ENCODE measurements around the gene CA10. TPM values are rescaled to one million over a fixed set of nuclear protein-coding genes. Genes with fewer than 3 reads are reported as not detected.

Gene CA10
- total RNA-seq, 1 donor from 2014 or later: 2.2 TPM

GRCh38 chr17:51891936-51892335 is 266.6 kb downstream of the CA10 start:
- H3K36me3 Mint-ChIP-seq: no peaks in the 10 kb centered on the region
- no peak for TF ChIP-seq CTCF (conservative IDR thresholded peaks at IDR 0.05)
- no peak overlapping the region for H3K4me3 Mint-ChIP-seq
- no peaks in the 10 kb centered on the region for H3K4me1 Mint-ChIP-seq (ENCODE audit: unreplicated experiment)
- H3K27me3 Mint-ChIP-seq: peaks cover 24% of the 10 kb centered on the region
- no peak for DNase-seq (ENCODE audit: extremely low spot score, unreplicated experiment)
- no peak overlapping the region for H3K27ac Mint-ChIP-seq
- no peaks in the 10 kb centered on the region for H3K9me3 Mint-ChIP-seq

GRCh38 chr17:51890710-51891109 is 267.8 kb downstream of the CA10 start:
- Mint-ChIP-seq H3K36me3 (no peaks in the 10 kb centered on the region), H3K9me3 (no peaks in the 10 kb centered on the region), H3K4me1 (ENCODE audit: unreplicated experiment) (no peaks in the 10 kb centered on the region), H3K4me3 (no peak overlapping the region), H3K27ac (no peak overlapping the region), H3K27me3 (peaks cover 23% of the 10 kb centered on the region)
- TF ChIP-seq CTCF (conservative IDR thresholded peaks at IDR 0.05): no peak
- DNase-seq (ENCODE audit: extremely low spot score, unreplicated experiment): no peak

- no peaks in the 10 kb centered on the region for H3K4me1 Mint-ChIP-seq (ENCODE audit: unreplicated experiment)
- H3K4me3 Mint-ChIP-seq: no peak overlapping the region
- H3K27ac Mint-ChIP-seq: no peak overlapping the region
- peaks cover 28% of the 10 kb centered on the region for H3K27me3 Mint-ChIP-seq
- no peak for TF ChIP-seq CTCF (conservative IDR thresholded peaks at IDR 0.05)
- H3K36me3 Mint-ChIP-seq: no peaks in the 10 kb centered on the region
- H3K9me3 Mint-ChIP-seq: no peaks in the 10 kb centered on the region
- no peak for DNase-seq (ENCODE audit: extremely low spot score, unreplicated experiment)
These were observed 269.7 kb downstream of the CA10 start for GRCh38 chr17:51888816-51889215.

- Mint-ChIP-seq H3K4me3 (no peak overlapping the region), H3K9me3 (no peaks in the 10 kb centered on the region), H3K36me3 (no peaks in the 10 kb centered on the region), H3K27me3 (no peaks in the 10 kb centered on the region), H3K27ac (no peak overlapping the region), H3K4me1 (ENCODE audit: unreplicated experiment) (no peaks in the 10 kb centered on the region)
- TF ChIP-seq CTCF (conservative IDR thresholded peaks at IDR 0.05): no peak
- no peak for DNase-seq (ENCODE audit: extremely low spot score, unreplicated experiment)
These were observed 281.5 kb downstream of the CA10 start for GRCh38 chr17:51876986-51877385.

- Mint-ChIP-seq H3K9me3 (no peaks in the 10 kb centered on the region), H3K4me3 (no peak overlapping the region), H3K36me3 (no peaks in the 10 kb centered on the region), H3K4me1 (ENCODE audit: unreplicated experiment) (no peaks in the 10 kb centered on the region), H3K27me3 (no peaks in the 10 kb centered on the region), H3K27ac (no peak overlapping the region)
- DNase-seq (ENCODE audit: extremely low spot score, unreplicated experiment): no peak
- no peak for TF ChIP-seq CTCF (conservative IDR thresholded peaks at IDR 0.05)
These were observed 285.2 kb downstream of the CA10 start for GRCh38 chr17:51873302-51873701.

- Mint-ChIP-seq H3K4me3 (no peak overlapping the region), H3K27me3 (peaks cover 8% of the 10 kb centered on the region), H3K9me3 (no peaks in the 10 kb centered on the region), H3K36me3 (no peaks in the 10 kb centered on the region), H3K4me1 (ENCODE audit: unreplicated experiment) (no peaks in the 10 kb centered on the region), H3K27ac (no peak overlapping the region)
- no peak for DNase-seq (ENCODE audit: extremely low spot score, unreplicated experiment)
- TF ChIP-seq CTCF (conservative IDR thresholded peaks at IDR 0.05): no peak
These were observed 289.1 kb downstream of the CA10 start for GRCh38 chr17:51869387-51869786.

All from type B pancreatic cell (in vitro differentiated cells).